NCI-H2107 (cell line): ENCODE results near the gene CCDC148.
"Not testable (repeated sequence)": the region's sequence is repeated elsewhere in the genome, so short reads cannot be mapped to it uniquely, and the experiment has no call there.

Experiments used
- DNase-seq: peaks from one replicate; lab custom pipeline; 2025; lab: John Stamatoyannopoulos, UW

Gene CCDC148

GRCh38 chr2:158357122-158357521 lies 99.4 kb downstream of the CCDC148 start:
- no peak for DNase-seq

GRCh38 chr2:158351466-158351816 lies 105.1 kb downstream of the CCDC148 start:
- DNase-seq, result not testable (repeated sequence)

- not testable (repeated sequence) for DNase-seq
Measured at GRCh38 chr2:158350751-158351465, 105.6 kb downstream of the CCDC148 start.

- no peak for DNase-seq
Measured at GRCh38 chr2:158346032-158346431, 110.5 kb downstream of the CCDC148 start.

GRCh38 chr2:158339513-158339912 lies 117.0 kb downstream of the CCDC148 start:
- DNase-seq, result no peak

- no peak for DNase-seq
Measured at GRCh38 chr2:158337018-158337417, 119.5 kb downstream of the CCDC148 start.

GRCh38 chr2:158331799-158332198 lies 124.8 kb downstream of the CCDC148 start:
- not testable (repeated sequence) for DNase-seq

GRCh38 chr2:158325782-158326340 lies 130.7 kb downstream of the CCDC148 start:
- no peak for DNase-seq

- DNase-seq, result no peak
Measured at GRCh38 chr2:158325031-158325781, 131.3 kb downstream of the CCDC148 start.

GRCh38 chr2:158323381-158323780 lies 133.2 kb downstream of the CCDC148 start:
- no peak for DNase-seq

GRCh38 chr2:158321264-158321663 lies 135.3 kb downstream of the CCDC148 start:
- DNase-seq, result no peak

- DNase-seq, result no peak
Measured at GRCh38 chr2:158319269-158319668, 137.3 kb downstream of the CCDC148 start.

GRCh38 chr2:158317642-158318041 lies 138.9 kb downstream of the CCDC148 start:
- DNase-seq, result no peak

GRCh38 chr2:158315803-158316414 lies 140.6 kb downstream of the CCDC148 start:
- DNase-seq, result no peak

GRCh38 chr2:158315000-158315399 lies 141.6 kb downstream of the CCDC148 start:
- no peak for DNase-seq

- no peak for DNase-seq
Measured at GRCh38 chr2:158313734-158314133, 142.8 kb downstream of the CCDC148 start.

GRCh38 chr2:158312981-158313380 lies 143.6 kb downstream of the CCDC148 start:
- DNase-seq, result no peak

GRCh38 chr2:158310407-158310806 lies 146.1 kb downstream of the CCDC148 start:
- not testable (repeated sequence) for DNase-seq

- DNase-seq, result no peak
Measured at GRCh38 chr2:158305501-158305900, 151.1 kb downstream of the CCDC148 start.

- no peak for DNase-seq
Measured at GRCh38 chr2:158300394-158300793, 156.2 kb downstream of the CCDC148 start.

GRCh38 chr2:158297606-158298005 lies 158.9 kb downstream of the CCDC148 start:
- DNase-seq, result no peak

- DNase-seq, result no peak
Measured at GRCh38 chr2:158297120-158297519, 159.4 kb downstream of the CCDC148 start.

GRCh38 chr2:158293722-158294121 lies 162.8 kb downstream of the CCDC148 start:
- DNase-seq, result no peak
